SK-N-SH treated with all-trans-retinoic acid at 6 μM for 48 hours (cell line): ENCODE measurements around the gene B4GALNT4.

Source experiments
- ATAC-seq: fragments of 200-7000 bp; cut with Tn5 transposase; 3 replicates; pipeline ENCODE4 v1.9.1; 2020; ENCODE audit warnings: mild to moderate bottlenecking, moderate library complexity
- ARNTL ChIP-seq: fragments of 450-650 bp; formaldehyde crosslinking; IDR thresholded peaks from 2 replicates; pipeline ENCODE4 v1.5.0; 2020; ENCODE audit warnings: low read depth, mild to moderate bottlenecking, moderate library complexity, borderline replicate concordance
- BACH2 ChIP-seq: fragments of 250-450 bp; sonication (Bioruptor Pico); IDR thresholded peaks from 2 replicates; pipeline ENCODE4 v1.9.0; 2021; ENCODE audit warnings: mild to moderate bottlenecking, borderline replicate concordance
- CSDC2 ChIP-seq: fragments of 250-450 bp; sonication (Bioruptor Pico); IDR thresholded peaks from 2 replicates; pipeline ENCODE4 v1.5.0; 2020; ENCODE audit warnings: mild to moderate bottlenecking, moderate library complexity
- GLIS3 ChIP-seq: fragments of 250-450 bp; sonication (Bioruptor Pico); IDR thresholded peaks from 2 replicates; pipeline ENCODE4 v1.5.0; 2020; ENCODE audit warnings: mild to moderate bottlenecking, moderate library complexity
- ISL1 ChIP-seq: fragments of 250-450 bp; sonication (Bioruptor Pico); IDR thresholded peaks from 2 replicates; pipeline ENCODE4 v2.1.2; 2022; ENCODE audit warnings: mild to moderate bottlenecking, moderate library complexity
- OSR1 ChIP-seq: fragments of 250-450 bp; sonication (Bioruptor Pico); IDR thresholded peaks from 2 replicates; pipeline ENCODE4 v1.8.0; 2022; ENCODE audit warnings: moderate library complexity, mild to moderate bottlenecking, inconsistent platforms
- PATZ1 ChIP-seq: fragments of 250-450 bp; sonication (Bioruptor Pico); IDR thresholded peaks from 2 replicates; pipeline ENCODE4 v1.8.0; 2020; ENCODE audit warnings: mild to moderate bottlenecking, moderate library complexity, borderline replicate concordance
- POU6F1 ChIP-seq: fragments of 250-450 bp; sonication (Bioruptor Pico); IDR thresholded peaks from 2 replicates; pipeline ENCODE4 v1.8.0; 2021; ENCODE audit warnings: low read depth, mild to moderate bottlenecking, moderate library complexity, borderline replicate concordance
- PPARA ChIP-seq: fragments of 250-450 bp; sonication (Bioruptor Pico); IDR thresholded peaks from 2 replicates; pipeline ENCODE4 v1.5.0; 2020; ENCODE audit warnings: mild to moderate bottlenecking, borderline replicate concordance
- RARB ChIP-seq: fragments of 250-450 bp; sonication (Bioruptor Pico); IDR thresholded peaks from 2 replicates; pipeline ENCODE4 v1.8.0; 2021; ENCODE audit warnings: mild to moderate bottlenecking, moderate library complexity
- SNAI2 ChIP-seq: fragments of 250-450 bp; sonication (Bioruptor Pico); IDR thresholded peaks from 2 replicates; pipeline ENCODE4 v1.5.0; 2020; ENCODE audit warnings: mild to moderate bottlenecking, moderate library complexity
- TOX ChIP-seq: fragments of 250-450 bp; sonication (Bioruptor Pico); IDR thresholded peaks from 2 replicates; pipeline ENCODE4 v1.8.0; 2021; ENCODE audit warnings: mild to moderate bottlenecking, moderate library complexity, borderline replicate concordance
- TSHZ2 ChIP-seq: fragments of 250-450 bp; sonication (Bioruptor Pico); IDR thresholded peaks from 2 replicates; pipeline ENCODE4 v1.5.0; 2020; ENCODE audit warnings: mild to moderate bottlenecking, moderate library complexity
- ZC3H10 ChIP-seq: fragments of 250-450 bp; sonication (Bioruptor Pico); IDR thresholded peaks from 2 replicates; pipeline ENCODE4 v1.5.1; 2021; ENCODE audit warnings: mild to moderate bottlenecking, moderate library complexity
- ZFP3 ChIP-seq: fragments of 250-450 bp; sonication (Bioruptor Pico); IDR thresholded peaks from 2 replicates; pipeline ENCODE4 v1.5.0; 2020; ENCODE audit warnings: mild to moderate bottlenecking, moderate library complexity
- ZFP30 ChIP-seq: fragments of 450-650 bp; formaldehyde crosslinking; IDR thresholded peaks from 2 replicates; pipeline ENCODE4 v1.5.0; 2022; ENCODE audit warnings: mild to moderate bottlenecking, moderate library complexity
- ZNF70 ChIP-seq: fragments of 450-650 bp; formaldehyde crosslinking; IDR thresholded peaks from 2 replicates; pipeline ENCODE4 v1.5.0; 2020; ENCODE audit warnings: mild to moderate bottlenecking, moderate library complexity
- ZNF8 ChIP-seq: fragments of 450-650 bp; formaldehyde crosslinking; IDR thresholded peaks from 2 replicates; pipeline ENCODE4 v1.5.0; 2020; ENCODE audit warnings: mild to moderate bottlenecking, moderate library complexity
- TF ChIP-seq, protein P1 (sequence below): fragments of 250-450 bp; sonication (Bioruptor Pico); IDR thresholded peaks from 2 replicates; pipeline ENCODE4 v1.5.1; 2021; ENCODE audit warnings: mild to moderate bottlenecking, moderate library complexity

The B4GALNT4 gene

DNA sequence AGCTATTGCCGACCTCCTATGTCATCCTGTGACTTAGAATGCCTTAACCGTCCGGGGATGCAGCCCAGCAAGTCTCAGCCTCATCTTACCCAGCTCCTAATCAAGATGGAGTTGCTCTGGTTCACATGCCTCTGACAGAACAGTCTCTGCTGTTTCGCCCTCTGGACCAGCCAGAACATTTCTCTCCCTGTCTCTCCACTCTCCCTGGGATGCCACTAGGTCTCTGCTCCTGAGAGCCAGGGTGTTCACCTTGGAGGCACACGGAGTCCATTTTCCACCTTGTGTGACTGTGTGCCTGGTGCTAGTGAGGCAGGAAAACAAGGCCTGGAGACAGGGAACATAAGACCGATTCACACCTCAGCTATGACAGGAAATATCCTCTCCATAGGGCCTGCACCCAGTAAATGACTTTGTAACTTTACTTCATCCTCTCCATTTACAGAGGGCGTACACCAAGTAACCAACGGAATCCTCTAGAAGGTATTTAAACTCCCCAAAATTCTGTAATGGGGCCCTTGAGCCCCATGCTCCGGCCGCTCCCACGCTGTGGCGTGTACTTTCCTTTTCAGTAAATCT, 16.8 kb upstream of the B4GALNT4 start (continued):
- no peak for TF ChIP-seq ZNF8 (CRISPR knock-in tag)
- TF ChIP-seq CSDC2, result no peak
- TF ChIP-seq POU6F1 (CRISPR knock-in tag), result no peak
- no peak for TF ChIP-seq ZFP30 (CRISPR knock-in tag)
- TF ChIP-seq BACH2, result no peak
- no peak for TF ChIP-seq ZFP3
- TF ChIP-seq RARB, result no peak
- TF ChIP-seq PPARA (CRISPR knock-in tag), result no peak
- no peak for TF ChIP-seq OSR1 (CRISPR knock-in tag)

DNA sequence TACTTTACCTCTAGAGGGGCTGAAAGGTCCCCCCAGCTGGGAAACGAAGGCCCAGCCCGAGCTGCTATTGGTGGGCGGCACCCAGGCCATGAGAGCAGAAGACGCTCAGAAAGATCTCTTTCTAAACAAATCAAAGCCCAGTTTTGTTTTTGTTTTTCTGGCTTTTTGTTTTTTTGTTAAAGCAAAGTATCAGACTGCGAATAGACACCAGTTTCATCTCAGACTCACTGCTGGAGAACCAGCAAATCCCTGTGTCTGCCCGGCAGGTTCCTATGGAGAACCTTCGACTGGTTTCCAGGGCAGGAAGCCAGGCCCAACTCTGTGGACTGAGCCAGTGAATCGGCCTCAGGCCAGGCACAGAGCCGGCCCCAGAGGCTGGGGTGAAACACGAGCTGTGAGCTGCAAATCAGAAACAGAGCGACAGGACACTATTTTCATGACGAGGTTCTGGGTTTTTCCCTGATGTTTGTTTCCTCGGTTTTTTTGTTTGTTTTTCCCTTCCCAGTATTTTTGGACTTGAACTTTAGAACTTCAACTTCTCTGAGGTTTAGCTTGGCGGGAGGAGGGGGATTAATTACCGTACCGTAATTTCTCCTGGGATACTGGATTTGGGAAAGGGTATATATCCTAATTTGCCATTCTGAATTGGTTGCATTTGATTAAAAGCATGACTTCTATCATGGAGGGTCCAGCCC, 16.0 kb upstream of the B4GALNT4 start:
- ATAC-seq, result peak; percentile 72

DNA sequence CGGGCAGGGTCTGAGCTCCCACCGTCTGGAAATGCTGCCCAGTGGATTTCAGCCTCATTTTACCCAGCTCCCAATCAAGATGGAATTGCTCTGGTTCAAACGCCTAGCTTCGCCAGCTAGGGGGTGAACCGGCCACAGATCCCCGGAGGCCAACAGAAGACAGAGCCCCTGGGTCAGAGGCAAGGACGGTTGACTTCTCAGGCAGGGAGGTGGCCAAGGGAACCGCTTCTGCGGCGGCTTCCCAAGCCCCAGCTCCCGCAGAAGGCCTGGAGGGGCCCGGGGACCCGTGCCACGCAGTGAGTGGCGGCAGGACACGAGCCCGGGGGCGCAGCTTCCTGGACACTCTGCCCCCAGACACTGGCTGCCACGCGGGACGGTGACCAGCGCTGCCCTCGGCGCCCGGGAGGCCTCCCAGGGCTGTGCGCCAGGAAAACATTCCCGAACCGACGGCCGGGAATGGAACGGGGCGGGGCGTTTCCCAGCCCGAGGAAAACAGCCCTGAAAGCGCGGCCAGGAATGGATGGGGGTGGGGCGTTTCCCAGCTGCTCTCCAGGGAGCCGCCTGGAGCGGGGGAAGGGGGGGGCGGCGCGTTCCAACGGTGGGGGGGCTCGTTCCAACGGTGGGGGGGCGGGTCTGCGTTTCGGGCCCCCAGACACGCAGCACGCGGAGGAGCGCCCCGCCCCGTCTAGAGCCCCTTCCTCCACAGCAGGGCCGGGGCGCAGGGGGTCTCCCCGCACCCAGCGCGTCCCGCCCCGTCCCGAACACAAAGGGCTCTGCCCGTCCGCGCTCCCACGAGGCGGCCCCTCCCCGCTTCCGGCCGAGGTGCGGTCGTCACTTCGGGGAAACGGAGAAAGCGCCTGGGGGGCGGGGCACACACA, 13.5 kb upstream of the B4GALNT4 start:
- TF ChIP-seq SNAI2 (CRISPR knock-in tag), result peak; percentile 96
- peak; percentile 78; the same call in 1 of the 2 replicates for TF ChIP-seq PPARA (CRISPR knock-in tag)
- TF ChIP-seq ARNTL, result 0 out of 2 replicates have a peak, but pooled peaks have one; percentile 69
- peak; percentile 97 for TF ChIP-seq CSDC2
- TF ChIP-seq BACH2, result peak; percentile 76; the same call in 1 of the 2 replicates
- TF ChIP-seq PATZ1 (CRISPR knock-in tag), result peak; percentile 67; the same call in 1 of the 2 replicates
- TF ChIP-seq POU6F1 (CRISPR knock-in tag), result no peak
- TF ChIP-seq, protein P1, sequence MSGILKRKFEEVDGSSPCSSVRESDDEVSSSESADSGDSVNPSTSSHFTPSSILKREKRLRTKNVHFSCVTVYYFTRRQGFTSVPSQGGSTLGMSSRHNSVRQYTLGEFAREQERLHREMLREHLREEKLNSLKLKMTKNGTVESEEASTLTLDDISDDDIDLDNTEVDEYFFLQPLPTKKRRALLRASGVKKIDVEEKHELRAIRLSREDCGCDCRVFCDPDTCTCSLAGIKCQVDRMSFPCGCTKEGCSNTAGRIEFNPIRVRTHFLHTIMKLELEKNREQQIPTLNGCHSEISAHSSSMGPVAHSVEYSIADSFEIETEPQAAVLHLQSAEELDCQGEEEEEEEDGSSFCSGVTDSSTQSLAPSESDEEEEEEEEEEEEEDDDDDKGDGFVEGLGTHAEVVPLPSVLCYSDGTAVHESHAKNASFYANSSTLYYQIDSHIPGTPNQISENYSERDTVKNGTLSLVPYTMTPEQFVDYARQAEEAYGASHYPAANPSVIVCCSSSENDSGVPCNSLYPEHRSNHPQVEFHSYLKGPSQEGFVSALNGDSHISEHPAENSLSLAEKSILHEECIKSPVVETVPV (CRISPR knock-in tag), result no peak
- TF ChIP-seq TSHZ2 (CRISPR knock-in tag), result peak; percentile 63
- no peak for TF ChIP-seq ZFP30 (CRISPR knock-in tag)
- no peak for TF ChIP-seq GLIS3 (CRISPR knock-in tag)
- TF ChIP-seq ZNF8 (CRISPR knock-in tag), result peak; percentile 57; the same call in 1 of the 2 replicates
- TF ChIP-seq OSR1 (CRISPR knock-in tag), result peak; percentile 81; the same call in 1 of the 2 replicates
- peak; percentile 49; the same call in 1 of the 2 replicates for TF ChIP-seq ZNF70 (CRISPR knock-in tag)
- peak; percentile 81 for TF ChIP-seq ZC3H10 (CRISPR knock-in tag)
- TF ChIP-seq ISL1, result peak; percentile 53
- peak; percentile 88 for TF ChIP-seq ZFP3
- peak; percentile 86 for ATAC-seq

More for the DNA sequence above, 16.0 kb upstream of the B4GALNT4 start:
- TF ChIP-seq TOX (CRISPR knock-in tag) (peak; percentile 60; the same call in 1 of the 2 replicates), OSR1 (CRISPR knock-in tag) (peak; percentile 16; the same call in 1 of the 2 replicates), ZNF70 (CRISPR knock-in tag) (no peak), BACH2 (no peak)
- TF ChIP-seq, protein P1 (CRISPR knock-in tag), result no peak
